WTC11 (cell line): ENCODE measurements around the gene C10orf67. TPM values are rescaled to one million over a fixed set of nuclear protein-coding genes. Genes with fewer than 3 reads are reported as not detected.
"Not testable (repeated sequence)": the region's sequence is repeated elsewhere in the genome, so short reads cannot be mapped to it uniquely, and the experiment has no call there.

Source experiments
- ATAC-seq: fragments of 200-7000 bp; cut with Tn5 transposase; 2 replicates; pipeline ENCODE4 v1.10.0; 2021; ENCODE audit warnings: mild to moderate bottlenecking, moderate library complexity
- CTCF ChIA-PET: fragments of 300-600 bp; sonication (Branson Sonifier 250); formaldehyde crosslinking; loops from one replicate; lab custom pipeline; 2021; ENCODE audit warnings: antibody characterized with exemption; lab: Charles Lee
- POLR2A ChIA-PET: fragments of 350-600 bp; sonication (Branson Sonifier 250); formaldehyde crosslinking; loops from one replicate; lab custom pipeline; 2021; ENCODE audit warnings: antibody characterized with exemption; lab: Charles Lee
- DNase-seq: peaks from one replicate; pipeline ENCODE4 v3.0.0; 2021; ENCODE audit warnings: low spot score
- H3K27ac Mint-ChIP-seq: 2 replicates; pipeline ENCODE4 v1.8.0; 2021; ENCODE audit warnings: mixed read lengths
- H3K27me3 Mint-ChIP-seq: 2 replicates; pipeline ENCODE4 v1.8.0; 2021; ENCODE audit warnings: low read depth, mild to moderate bottlenecking, moderate library complexity, mixed read lengths
- H3K36me3 Mint-ChIP-seq: 2 replicates; pipeline ENCODE4 v1.8.0; 2021; ENCODE audit warnings: mixed read lengths
- H3K4me1 Mint-ChIP-seq: 2 replicates; pipeline ENCODE4 v1.8.0; 2022; ENCODE audit warnings: mixed read lengths
- H3K4me3 Mint-ChIP-seq: 2 replicates; pipeline ENCODE4 v1.8.0; 2021; ENCODE audit warnings: mild to moderate bottlenecking, moderate library complexity, mixed read lengths
- H3K9me3 Mint-ChIP-seq: 2 replicates; pipeline ENCODE4 v1.8.0; 2021; ENCODE audit warnings: mixed read lengths
- ATF1 ChIP-seq: sonication (generic); formaldehyde crosslinking; IDR thresholded peaks from 2 replicates; pipeline ENCODE4 v1.8.1; 2023; ENCODE audit warnings: mild to moderate bottlenecking, moderate library complexity, missing genetic modification reagents
- CREB1 ChIP-seq: sonication (generic); formaldehyde crosslinking; IDR thresholded peaks from 2 replicates; pipeline ENCODE4 v1.8.0; 2023; ENCODE audit warnings: mild to moderate bottlenecking, missing genetic modification reagents
- ERG ChIP-seq: fragments of 250-450 bp; sonication (Bioruptor Pico); IDR thresholded peaks from 2 replicates; pipeline ENCODE4 v1.8.0; 2021; ENCODE audit warnings: mild to moderate bottlenecking
- NFATC4 ChIP-seq: fragments of 250-450 bp; sonication (Bioruptor Pico); IDR thresholded peaks from 2 replicates; pipeline ENCODE4 v1.9.0; 2021; ENCODE audit warnings: mild to moderate bottlenecking
- NR2C2 ChIP-seq: sonication (generic); formaldehyde crosslinking; IDR thresholded peaks from 2 replicates; pipeline ENCODE4 v1.8.0; 2022; ENCODE audit warnings: mild to moderate bottlenecking, missing genetic modification reagents
- NR3C1 ChIP-seq: sonication (generic); formaldehyde crosslinking; conservative IDR thresholded peaks from 2 replicates; pipeline ENCODE4 v1.8.1; 2023; ENCODE audit warnings: low read depth, mild to moderate bottlenecking, missing genetic modification reagents
- PRRX2 ChIP-seq: fragments of 250-450 bp; sonication (Bioruptor Pico); IDR thresholded peaks from 2 replicates; pipeline ENCODE4 v1.8.0; 2021; ENCODE audit warnings: mild to moderate bottlenecking
- SOX15 ChIP-seq: fragments of 250-450 bp; sonication (Bioruptor Pico); IDR thresholded peaks from 2 replicates; pipeline ENCODE4 v1.9.0; 2021; ENCODE audit warnings: mild to moderate bottlenecking
- TP53 ChIP-seq: sonication (generic); formaldehyde crosslinking; IDR thresholded peaks from 2 replicates; pipeline ENCODE4 v1.8.1; 2023; ENCODE audit warnings: mild to moderate bottlenecking, missing genetic modification reagents
- ZNF219 ChIP-seq: sonication (generic); formaldehyde crosslinking; IDR thresholded peaks from 2 replicates; pipeline ENCODE4 v1.8.0; 2023; ENCODE audit warnings: missing genetic modification reagents, mild to moderate bottlenecking, borderline replicate concordance
- ZNF423 ChIP-seq: fragments of 250-450 bp; sonication (Bioruptor Pico); IDR thresholded peaks from 2 replicates; pipeline ENCODE4 v2.1.2; 2022; ENCODE audit warnings: mild to moderate bottlenecking, moderate library complexity
- ZNF532 ChIP-seq: fragments of 250-450 bp; sonication (Bioruptor Pico); IDR thresholded peaks from 2 replicates; pipeline ENCODE4 v1.9.0; 2021; ENCODE audit warnings: mild to moderate bottlenecking, borderline replicate concordance
- total RNA-seq: library from RNA; stranded (reverse); gene quantifications from 3 replicates; pipeline ENCODE4 v1.2.3, GENCODE V29; 2021
- TF ChIP-seq, protein P1 (sequence below): fragments of 200-600 bp; IDR thresholded peaks from 2 replicates; pipeline ENCODE4 v1.8.0; 2022; ENCODE audit warnings: antibody characterized with exemption
- TF ChIP-seq, protein P2 (sequence below): sonication (generic); formaldehyde crosslinking; IDR thresholded peaks from 2 replicates; pipeline ENCODE4 v1.8.1; 2023; ENCODE audit warnings: mild to moderate bottlenecking, missing genetic modification reagents, moderate library complexity

Gene C10orf67
- total RNA-seq, 1 experiment from 2014 or later = not detected

DNA sequence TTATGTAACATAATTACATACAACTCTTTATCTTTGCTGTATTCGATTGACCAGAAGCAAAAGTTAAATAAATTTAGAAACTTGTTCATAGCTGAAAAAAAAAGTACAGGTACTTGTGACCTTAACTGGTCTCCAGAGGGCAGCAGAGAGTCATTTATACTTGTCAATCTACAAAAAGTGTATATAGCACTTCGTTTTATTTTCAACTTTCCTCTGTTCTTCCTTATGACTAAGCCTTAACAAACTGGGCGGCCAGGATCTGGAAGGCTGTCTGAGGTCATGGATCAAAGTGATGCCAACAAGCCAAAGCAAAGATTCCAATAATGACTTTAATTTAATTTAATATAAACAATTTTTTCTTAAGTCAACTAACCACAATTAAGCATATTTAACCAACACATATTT is 29.8 kb downstream of the C10orf67 start:
- H3K27me3 Mint-ChIP-seq = no peaks in the 10 kb centered on the region
- ChIA-PET CTCF (interaction anchor here (0.6 to 2.0 kb wide), 26 partner anchors 9 to 1205 kb away, joined by 3 to 13 read pairs (median 4); partner anchors contain the start of genes C10orf67 and OTUD1), POLR2A (no interaction called here)
- no peak for DNase-seq
- no peak for ATAC-seq
- no peak for TF ChIP-seq CREB1
- no peak for TF ChIP-seq NR2C2 (CRISPR knock-in tag)
- TF ChIP-seq, protein P1, sequence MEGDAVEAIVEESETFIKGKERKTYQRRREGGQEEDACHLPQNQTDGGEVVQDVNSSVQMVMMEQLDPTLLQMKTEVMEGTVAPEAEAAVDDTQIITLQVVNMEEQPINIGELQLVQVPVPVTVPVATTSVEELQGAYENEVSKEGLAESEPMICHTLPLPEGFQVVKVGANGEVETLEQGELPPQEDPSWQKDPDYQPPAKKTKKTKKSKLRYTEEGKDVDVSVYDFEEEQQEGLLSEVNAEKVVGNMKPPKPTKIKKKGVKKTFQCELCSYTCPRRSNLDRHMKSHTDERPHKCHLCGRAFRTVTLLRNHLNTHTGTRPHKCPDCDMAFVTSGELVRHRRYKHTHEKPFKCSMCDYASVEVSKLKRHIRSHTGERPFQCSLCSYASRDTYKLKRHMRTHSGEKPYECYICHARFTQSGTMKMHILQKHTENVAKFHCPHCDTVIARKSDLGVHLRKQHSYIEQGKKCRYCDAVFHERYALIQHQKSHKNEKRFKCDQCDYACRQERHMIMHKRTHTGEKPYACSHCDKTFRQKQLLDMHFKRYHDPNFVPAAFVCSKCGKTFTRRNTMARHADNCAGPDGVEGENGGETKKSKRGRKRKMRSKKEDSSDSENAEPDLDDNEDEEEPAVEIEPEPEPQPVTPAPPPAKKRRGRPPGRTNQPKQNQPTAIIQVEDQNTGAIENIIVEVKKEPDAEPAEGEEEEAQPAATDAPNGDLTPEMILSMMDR = peak; percentile 48
- no peak for TF ChIP-seq TP53 (CRISPR knock-in tag)
- no peak for TF ChIP-seq SOX15 (CRISPR knock-in tag)
- H3K4me1 Mint-ChIP-seq = no peaks in the 10 kb centered on the region
- no peaks in the 10 kb centered on the region for H3K36me3 Mint-ChIP-seq
- H3K4me3 Mint-ChIP-seq = no peak overlapping the region
- H3K9me3 Mint-ChIP-seq = no peaks in the 10 kb centered on the region
- no peak overlapping the region for H3K27ac Mint-ChIP-seq

- CTCF ChIA-PET = interaction anchor here (0.6 kb wide), 1 partner anchor 18 kb away, joined by 3 read pairs; no protein-coding TSS in a partner anchor
Observed at GRCh38 chr10:23311034-23311433, 33.6 kb downstream of the C10orf67 start.

GRCh38 chr10:23310404-23310803 is 34.2 kb downstream of the C10orf67 start:
- ChIA-PET POLR2A (no interaction called here), CTCF (interaction anchor here (0.6 kb wide), 1 partner anchor 17 kb away, joined by 3 read pairs; no protein-coding TSS in a partner anchor)
- no peak for TF ChIP-seq ERG (CRISPR knock-in tag)
- Mint-ChIP-seq H3K27me3 (no peaks in the 10 kb centered on the region), H3K4me1 (no peaks in the 10 kb centered on the region), H3K4me3 (no peak overlapping the region), H3K27ac (no peak overlapping the region), H3K36me3 (no peaks in the 10 kb centered on the region), H3K9me3 (no peaks in the 10 kb centered on the region)
- DNase-seq = no peak
- ATAC-seq = no peak

More at GRCh38 chr10:23311034-23311433, 33.6 kb downstream of the C10orf67 start:
- Mint-ChIP-seq H3K9me3 (no peaks in the 10 kb centered on the region), H3K4me3 (no peak overlapping the region), H3K27ac (no peak overlapping the region), H3K4me1 (no peaks in the 10 kb centered on the region), H3K36me3 (no peaks in the 10 kb centered on the region), H3K27me3 (no peaks in the 10 kb centered on the region)
- POLR2A ChIA-PET = no interaction called here
- no peak for TF ChIP-seq PRRX2 (CRISPR knock-in tag)
- no peak for TF ChIP-seq ATF1 (CRISPR knock-in tag)
- TF ChIP-seq NFATC4 (CRISPR knock-in tag) = no peak
- ATAC-seq (no peak), DNase-seq (no peak)

GRCh38 chr10:23299961-23300360 is 44.6 kb downstream of the C10orf67 start:
- CTCF ChIA-PET, H3K27ac Mint-ChIP-seq, DNase-seq, H3K4me1 Mint-ChIP-seq, POLR2A ChIA-PET, H3K27me3 Mint-ChIP-seq, H3K4me3 Mint-ChIP-seq, H3K36me3 Mint-ChIP-seq, ATAC-seq: not testable (repeated sequence)
- H3K9me3 Mint-ChIP-seq = peaks cover 20% of the 10 kb centered on the region

GRCh38 chr10:23294638-23295247 is 49.9 kb downstream of the C10orf67 start:
- Mint-ChIP-seq H3K9me3 (peaks cover 15% of the 10 kb centered on the region), H3K4me1 (peaks cover 2% of the 10 kb centered on the region), H3K36me3 (peaks cover 5% of the 10 kb centered on the region; the same call in 1 of the 2 replicates), H3K27me3 (no peaks in the 10 kb centered on the region), H3K27ac (no peak overlapping the region), H3K4me3 (no peak overlapping the region)
- no peak for DNase-seq
- ChIA-PET POLR2A (no interaction called here), CTCF (interaction anchor here (0.8 to 6.3 kb wide), 5 partner anchors 44 to 232 kb away, joined by 3 to 86 read pairs (median 5); no protein-coding TSS in a partner anchor)
- ATAC-seq = no peak
- TF ChIP-seq ZNF532 (CRISPR knock-in tag) (no peak), ZNF219 (CRISPR knock-in tag) (no peak), NR3C1 (no peak), ZNF423 (no peak)
- TF ChIP-seq, protein P2, sequence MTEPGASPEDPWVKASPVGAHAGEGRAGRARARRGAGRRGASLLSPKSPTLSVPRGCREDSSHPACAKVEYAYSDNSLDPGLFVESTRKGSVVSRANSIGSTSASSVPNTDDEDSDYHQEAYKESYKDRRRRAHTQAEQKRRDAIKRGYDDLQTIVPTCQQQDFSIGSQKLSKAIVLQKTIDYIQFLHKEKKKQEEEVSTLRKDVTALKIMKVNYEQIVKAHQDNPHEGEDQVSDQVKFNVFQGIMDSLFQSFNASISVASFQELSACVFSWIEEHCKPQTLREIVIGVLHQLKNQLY (CRISPR knock-in tag) = no peak
- TF ChIP-seq, protein P1 = peak; percentile 25; the same call in 1 of the 2 replicates
